HEK293T (cell line): ENCODE measurements around the gene MLLT3.

Experiments
- BHLHE40 ChIP-seq: fragments of 450-650 bp; IDR thresholded peaks from 2 replicates; pipeline ENCODE4 v1.6.1; 2016; ENCODE audit warnings: mild to moderate bottlenecking, moderate library complexity, borderline replicate concordance
- ELF4 ChIP-seq: fragments of 450-650 bp; IDR thresholded peaks from 2 replicates; pipeline ENCODE4 v1.6.1; 2017; ENCODE audit warnings: antibody characterized with exemption
- HDGF ChIP-seq: fragments of 450-650 bp; IDR thresholded peaks from 2 replicates; pipeline ENCODE4 v1.6.1; 2017; ENCODE audit warnings: antibody characterized with exemption, borderline replicate concordance
- LEF1 ChIP-seq: fragments of 450-650 bp; IDR thresholded peaks from 2 replicates; pipeline ENCODE4 v1.6.1; 2017; ENCODE audit warnings: mild to moderate bottlenecking, borderline replicate concordance

DNA sequence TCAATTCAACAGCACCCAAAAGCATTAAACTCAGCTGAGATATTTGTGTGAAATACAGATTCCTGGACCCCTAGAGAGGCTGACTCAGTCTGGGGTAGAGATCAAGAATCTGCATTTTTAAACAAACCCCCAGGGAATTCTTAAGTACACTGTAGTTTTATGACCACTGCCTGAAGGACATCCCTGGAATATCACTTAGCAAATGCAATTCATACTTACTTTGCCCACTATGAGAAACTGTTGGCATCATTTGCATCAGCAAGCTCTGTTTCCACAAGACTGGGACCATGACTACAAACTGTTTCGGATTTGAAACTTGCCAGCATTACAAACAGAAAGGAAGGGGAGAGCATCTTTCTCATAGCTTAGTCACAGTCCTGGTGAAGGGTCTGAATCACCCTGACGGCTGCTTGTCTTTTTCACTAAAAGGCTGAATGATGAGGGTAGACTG is 63.7 kb downstream of the MLLT3 start:
- TF ChIP-seq ELF4 (no peak), LEF1 (no peak), HDGF (no peak), BHLHE40 (no peak)
